Liver (tissue), 9 donors: Measurements from ENCODE around the gene SCN1B. TPM values are rescaled to one million over a fixed set of nuclear protein-coding genes. Genes with fewer than 3 reads are reported as not detected.
"Not testable (repeated sequence)": the region's sequence is repeated elsewhere in the genome, so short reads cannot be mapped to it uniquely, and the experiment has no call there.

Experiments used
- DNase-seq: peaks from one replicate; pipeline ENCODE4 v3.0.0-alpha.2; 2017; ENCODE audit warnings: low spot score
- H3K27ac ChIP-seq, 2 donors: one replicate each; pipeline ENCODE4 v1.7.0; 2013; ENCODE audit warnings: inconsistent platforms in 2 of 2, low read length in 2 of 2, control low read depth in 1 of 2, low read depth in 1 of 2, mild to moderate bottlenecking in 1 of 2
- H3K27me3 ChIP-seq, 4 donors: one replicate each; pipeline versions ENCODE4 v1.6.1 to v1.7.0; 2013; ENCODE audit warnings: low read length in 3 of 4, inconsistent platforms in 1 of 4, mild to moderate bottlenecking in 1 of 4, moderate library complexity in 1 of 4; ENCODE audit not compliant: control insufficient read depth in 4 of 4, insufficient read depth in 4 of 4
- H3K36me3 ChIP-seq, 4 donors: one replicate each; pipeline versions ENCODE4 v1.6.1 to v1.7.0; 2013; ENCODE audit warnings: low read length in 3 of 4, mild to moderate bottlenecking in 3 of 4, low read depth in 1 of 4, moderate library complexity in 1 of 4; ENCODE audit not compliant: control insufficient read depth in 4 of 4, insufficient read depth in 3 of 4
- H3K4me1 ChIP-seq, 4 donors: one replicate each; pipeline versions ENCODE4 v1.6.1 to v1.7.0; 2013; ENCODE audit warnings: low read length in 3 of 4, mild to moderate bottlenecking in 3 of 4, moderate library complexity in 1 of 4; ENCODE audit not compliant: control insufficient read depth in 4 of 4, insufficient read depth in 4 of 4
- H3K4me3 ChIP-seq, 3 donors: one replicate each; pipeline versions ENCODE4 v1.6.1 to v1.7.0; 2013; ENCODE audit warnings: low read length in 3 of 3, control low read depth in 1 of 3, low read depth in 1 of 3, mild to moderate bottlenecking in 1 of 3
- H3K9ac ChIP-seq, 2 donors: one replicate each; pipeline ENCODE4 v1.7.0; 2013; ENCODE audit warnings: low read length in 2 of 2, mild to moderate bottlenecking in 2 of 2, moderate library complexity in 2 of 2, control low read depth in 1 of 2, low read depth in 1 of 2
- H3K9me3 ChIP-seq, 4 donors: one replicate each; pipeline versions ENCODE4 v1.6.1 to v1.7.0; 2013; ENCODE audit warnings: low read length in 3 of 4; ENCODE audit not compliant: control insufficient read depth in 4 of 4
- ATF3 ChIP-seq: IDR thresholded peaks from 2 replicates; pipeline ENCODE4 v1.6.1; 2016; ENCODE audit warnings: antibody characterized with exemption
- CTCF ChIP-seq: fragments of 150-350 bp; IDR thresholded peaks from 2 replicates; pipeline ENCODE4 v1.5.1; 2017; ENCODE audit warnings: improper control_type of control experiment, low read depth, low read length; ENCODE audit not compliant: missing input control
- EGR1 ChIP-seq, 2 donors: IDR thresholded peaks; 2 replicates each; pipeline ENCODE4 v1.6.1; 2016 to 2018; ENCODE audit warnings: antibody characterized with exemption in 2 of 2, low read depth in 2 of 2
- FOXA1 ChIP-seq: IDR thresholded peaks from 2 replicates; pipeline ENCODE4 v1.6.1; 2016; ENCODE audit warnings: antibody characterized with exemption
- FOXA2 ChIP-seq: IDR thresholded peaks from 2 replicates; pipeline ENCODE4 v1.6.1; 2016; ENCODE audit warnings: antibody characterized with exemption
- HNF4A ChIP-seq, 2 donors: conservative IDR thresholded peaks; 2 replicates each; pipeline ENCODE4 v1.6.1; 2016; ENCODE audit warnings: antibody characterized with exemption in 2 of 2, mild to moderate bottlenecking in 2 of 2
- HNF4G ChIP-seq: IDR thresholded peaks from 2 replicates; pipeline ENCODE4 v1.6.1; 2016; ENCODE audit warnings: antibody characterized with exemption
- JUND ChIP-seq, 2 donors: IDR thresholded peaks; 2 replicates each; pipeline ENCODE4 v1.6.1; 2016; ENCODE audit warnings: antibody characterized with exemption in 2 of 2
- MAX ChIP-seq: IDR thresholded peaks from 2 replicates; pipeline ENCODE4 v1.6.1; 2016; ENCODE audit warnings: antibody characterized with exemption
- NR2F2 ChIP-seq: IDR thresholded peaks from 2 replicates; pipeline ENCODE4 v1.6.1; 2016; ENCODE audit warnings: antibody characterized with exemption
- RAD21 ChIP-seq, 2 donors: IDR thresholded peaks; 2 replicates each; pipeline ENCODE4 v1.6.1; 2016; ENCODE audit warnings: antibody characterized with exemption in 2 of 2, mild to moderate bottlenecking in 2 of 2
- RXRA ChIP-seq, 2 donors: IDR thresholded peaks; 2 replicates each; pipeline ENCODE4 v1.6.1; 2017 to 2018; ENCODE audit warnings: antibody characterized with exemption in 2 of 2, mild to moderate bottlenecking in 1 of 2
- SP1 ChIP-seq: IDR thresholded peaks from 2 replicates; pipeline ENCODE4 v1.6.1; 2018; ENCODE audit warnings: antibody characterized with exemption, mild to moderate bottlenecking
- TAF1 ChIP-seq: conservative IDR thresholded peaks from 2 replicates; pipeline ENCODE4 v1.6.1; 2016; ENCODE audit warnings: antibody characterized with exemption, mild to moderate bottlenecking
- ZBTB33 ChIP-seq: IDR thresholded peaks from 2 replicates; pipeline ENCODE4 v1.6.1; 2016; ENCODE audit warnings: antibody characterized with exemption
- WGBS: extraction: QIAGEN DNeasy Blood & Tissue Kit; methylation state at CpG from one replicate; pipeline ENCODE4 v1.1.7; 2013; 5-methylcytosine and 5-hydroxymethylcytosine counted together
- polyA plus RNA-seq, 2 donors: library from polyadenylated mRNA; stranded (reverse) in 1 of 2; unstranded in 1 of 2; fragments of 200-250 nt in 1 of 2; fragments of >200 nt in 1 of 2; fragmentation: Nextera tagmentation in 1 of 2; extraction: Ambion mirVana in 1 of 2; gene quantifications; one replicate each; pipeline versions ENCODE4 v1.2.1 to v1.2.3, GENCODE V29; 2013 to 2015
- total RNA-seq, 2 donors: library from RNA; depleted of rRNA; stranded (reverse); fragments of >200 nt; gene quantifications; one replicate each; pipeline ENCODE4 v1.2.3, GENCODE V29; 2014
- donor health status: healthy.
- donor health status: healthy.
- donor health status: healthy.
- donor health status: healthy.
- donor health status: healthy.

The SCN1B gene
- total and polyA plus RNA-seq, 4 donors: 1.6 to 5.8 (median 3.4) TPM

GRCh38 chr19:35049456-35049855 lies 19.2 kb downstream of the SCN1B start:
- Histone ChIP-seq H3K9me3 (no peaks in the 10 kb centered on the region), H3K27ac (peak overlapping the region; percentile 24 to 65), H3K27me3 (no peaks in the 10 kb centered on the region), H3K9ac (no peak overlapping the region), H3K36me3 (peaks cover 5 to 22% (median 13%) of the 10 kb centered on the region in 4 donors), H3K4me1 (peaks cover 18 to 60% (median 50%) of the 10 kb centered on the region in 4 donors), H3K4me3 (no peak overlapping the region)
- TF ChIP-seq TAF1 (no peak), ZBTB33 (no peak), EGR1 (IDR thresholded peaks at IDR 0.05; ENCODE audit: low read depth in 2 of 2) (no peak), NR2F2 (no peak), FOXA1 (no peak), RXRA (IDR thresholded peaks at IDR 0.05) (no peak), ATF3 (no peak), JUND (IDR thresholded peaks at IDR 0.05) (no peak), FOXA2 (no peak)
- no peak for DNase-seq
- WGBS: 72% methylated on average over 5 of the region's 5 CpGs

- not testable (repeated sequence) for H3K9me3 ChIP-seq, H3K27ac ChIP-seq, DNase-seq, H3K9ac ChIP-seq, H3K4me3 ChIP-seq, H3K27me3 ChIP-seq
- Histone ChIP-seq H3K36me3 (peaks cover 3 to 23% (median 13%) of the 10 kb centered on the region in 4 donors), H3K4me1 (peaks cover 11 to 60% (median 45%) of the 10 kb centered on the region in 4 donors)
- whole genome bisulfite sequencing: 98% methylated on average over 2 of the region's 2 CpGs
Measured at GRCh38 chr19:35050662-35051061, 20.4 kb downstream of the SCN1B start.

- H3K4me3 ChIP-seq, H3K27me3 ChIP-seq, H3K9ac ChIP-seq, DNase-seq, H3K27ac ChIP-seq, H3K9me3 ChIP-seq: not testable (repeated sequence)
- WGBS: 97% methylated on average over 4 of the region's 4 CpGs
- Histone ChIP-seq H3K36me3 (peaks cover 3 to 23% (median 13%) of the 10 kb centered on the region in 4 donors), H3K4me1 (peaks cover 8 to 54% (median 45%) of the 10 kb centered on the region in 4 donors)
Measured at GRCh38 chr19:35051268-35051667, 21.0 kb downstream of the SCN1B start.

GRCh38 chr19:35051796-35052195 lies 21.5 kb downstream of the SCN1B start:
- Histone ChIP-seq H3K4me3 (no peak overlapping the region), H3K9me3 (no peaks in the 10 kb centered on the region), H3K4me1 (peaks cover 8 to 51% (median 42%) of the 10 kb centered on the region in 4 donors), H3K9ac (no peak overlapping the region), H3K27ac (no peak overlapping the region), H3K27me3 (no peaks in the 10 kb centered on the region), H3K36me3 (peaks cover 3 to 25% (median 13%) of the 10 kb centered on the region in 4 donors)
- TF ChIP-seq HNF4A (conservative IDR thresholded peaks at IDR 0.05) (no peak), HNF4G (no peak), MAX (no peak), CTCF (no peak), RAD21 (IDR thresholded peaks at IDR 0.05) (no peak), SP1 (no peak)
- DNase-seq: no peak
- WGBS: 92% methylated on average over 5 of the region's 5 CpGs
